H1 (cell line): ENCODE measurements around the gene PAK5. TPM values are rescaled to one million over a fixed set of nuclear protein-coding genes. Genes with fewer than 3 reads are reported as not detected.

Experiments
- CTCF ChIA-PET: fragments of 300-600 bp; sonication (Branson Sonifier 250); formaldehyde crosslinking; loops from one replicate; lab custom pipeline; 2021; ENCODE audit not compliant: partially characterized antibody; lab: Charles Lee
- POLR2A ChIA-PET: fragments of 300-600 bp; sonication (Branson Sonifier 250); formaldehyde crosslinking; loops from one replicate; lab custom pipeline; 2021; ENCODE audit warnings: inconsistent platforms; ENCODE audit not compliant: partially characterized antibody; lab: Charles Lee
- DNase-seq, 2 experiments: peaks; one replicate each; pipeline versions ENCODE4 v3.0.0 to v3.0.0-alpha.2; 2010 to 2022; ENCODE audit warnings: low spot score in 2 of 2, low read depth in 1 of 2, mixed read lengths in 1 of 2
- FAIRE-seq: peaks from 2 replicates; lab custom pipeline; 2011; peaks lifted over from hg19 to GRCh38; lab: Jason Lieb, UNC
- H2AFZ ChIP-seq: 2 replicates; pipeline ENCODE4 v1.8.1; 2012; ENCODE audit warnings: low read length, inconsistent platforms
- H2AK5ac ChIP-seq: 2 replicates; pipeline ENCODE4 v1.6.1; 2013; ENCODE audit warnings: low read depth, low read length
- H2BK120ac ChIP-seq: replicated peaks from 2 replicates; pipeline ENCODE3; 2013; ENCODE audit warnings: low read depth, low read length, inconsistent platforms
- H2BK12ac ChIP-seq: 2 replicates; pipeline ENCODE4 v1.6.1; 2013; ENCODE audit warnings: low read depth, low read length
- H2BK15ac ChIP-seq: 2 replicates; pipeline ENCODE4 v1.6.1; 2013; ENCODE audit warnings: low read length
- H2BK20ac ChIP-seq: 2 replicates; pipeline ENCODE4 v1.6.1; 2013; ENCODE audit warnings: low read length
- H2BK5ac ChIP-seq: 2 replicates; pipeline ENCODE4 v1.6.1; 2013; ENCODE audit warnings: low read depth, low read length
- H3K14ac ChIP-seq: 2 replicates; pipeline ENCODE4 v1.6.1; 2013; ENCODE audit warnings: inconsistent platforms; ENCODE audit not compliant: insufficient read length
- H3K18ac ChIP-seq: 2 replicates; pipeline ENCODE4 v1.6.1; 2013; ENCODE audit warnings: low read length; ENCODE audit errors: extremely low read depth
- H3K23ac ChIP-seq: 2 replicates; pipeline ENCODE4 v1.6.1; 2013; ENCODE audit warnings: inconsistent platforms; ENCODE audit not compliant: insufficient read length
- H3K23me2 ChIP-seq: 2 replicates; pipeline ENCODE4 v1.6.1; 2013; ENCODE audit warnings: low read depth, low read length
- H3K27ac ChIP-seq: 2 replicates; pipeline ENCODE4 v1.6.1; 2011; ENCODE audit warnings: low read depth, low read length, inconsistent platforms
- H3K27me3 ChIP-seq, 4 experiments: replicated peaks in 1 of 4; 1 replicate in 1 of 4; 2 replicates in 3 of 4; pipeline versions ENCODE4 v1.6.1 to v1.8.1; 2011 to 2013; ENCODE audit warnings: low read length in 3 of 4, mild to moderate bottlenecking in 3 of 4, inconsistent platforms in 2 of 4, mixed read lengths in 2 of 4, moderate library complexity in 1 of 4; ENCODE audit not compliant: control insufficient read depth in 3 of 4, insufficient read depth in 3 of 4; ENCODE audit errors: extremely low read depth in 1 of 4
- H3K36me3 ChIP-seq, 4 experiments: 2 replicates each; pipeline versions ENCODE4 v1.6.1 to v1.8.1; 2011 to 2013; ENCODE audit warnings: mild to moderate bottlenecking in 4 of 4, low read length in 3 of 4, moderate library complexity in 2 of 4, control low read depth in 1 of 4, inconsistent platforms in 1 of 4; ENCODE audit not compliant: insufficient read depth in 4 of 4, control insufficient read depth in 2 of 4
- H3K4ac ChIP-seq: replicated peaks from 2 replicates; pipeline ENCODE3; 2013; ENCODE audit warnings: low read length, low read depth, mixed read lengths, inconsistent platforms; ENCODE audit not compliant: insufficient read length
- H3K4me1 ChIP-seq, 4 experiments: replicated peaks in 1 of 4; 1 replicate in 1 of 4; 2 replicates in 3 of 4; pipeline versions ENCODE4 v1.6.1 to v1.8.1; 2011 to 2013; ENCODE audit warnings: low read length in 3 of 4, inconsistent platforms in 2 of 4, mixed read lengths in 1 of 4; ENCODE audit not compliant: insufficient read depth in 4 of 4, control insufficient read depth in 3 of 4
- H3K4me2 ChIP-seq, 2 experiments: 2 replicates each; pipeline versions ENCODE4 v1.6.1 to v1.8.1; 2011 to 2013; ENCODE audit warnings: low read depth in 2 of 2, low read length in 2 of 2, control low read depth in 1 of 2, inconsistent platforms in 1 of 2, mild to moderate bottlenecking in 1 of 2; ENCODE audit not compliant: insufficient read depth in 1 of 2
- H3K4me3 ChIP-seq, 4 experiments: fragments of 200-600, 300-600 bp in 1 of 4; sonication (generic), shearing (Covaris generic), sonication (Bioruptor Twin) in 1 of 4; 2 replicates each; pipeline versions ENCODE4 v1.5.1 to v1.8.1; 2011 to 2016; ENCODE audit warnings: low read length in 4 of 4, low read depth in 3 of 4, control low read depth in 2 of 4, inconsistent platforms in 2 of 4, mild to moderate bottlenecking in 2 of 4, mixed read lengths in 1 of 4, moderate library complexity in 1 of 4; ENCODE audit not compliant: insufficient read depth in 2 of 4; ENCODE audit errors: extremely low read depth in 1 of 4
- H3K56ac ChIP-seq: replicated peaks from 2 replicates; pipeline ENCODE3; 2013; ENCODE audit warnings: low read depth, mild to moderate bottlenecking, mixed read lengths, low read length, inconsistent platforms; ENCODE audit not compliant: insufficient read length
- H3K79me1 ChIP-seq: 2 replicates; pipeline ENCODE4 v1.6.1; 2013; ENCODE audit warnings: low read depth, low read length, control low read depth
- H3K79me2 ChIP-seq, 2 experiments: 2 replicates each; pipeline versions ENCODE4 v1.6.1 to v1.8.1; 2012 to 2013; ENCODE audit warnings: low read length in 2 of 2, mild to moderate bottlenecking in 2 of 2, inconsistent platforms in 1 of 2; ENCODE audit not compliant: insufficient read depth in 2 of 2, control insufficient read depth in 1 of 2
- H3K9ac ChIP-seq, 4 experiments: replicated peaks in 1 of 4; 1 replicate in 1 of 4; 2 replicates in 3 of 4; pipeline versions ENCODE4 v1.6.1 to v1.8.1; 2011 to 2013; ENCODE audit warnings: low read depth in 3 of 4, low read length in 3 of 4, control low read depth in 2 of 4, mild to moderate bottlenecking in 2 of 4, moderate library complexity in 2 of 4, inconsistent platforms in 1 of 4; ENCODE audit errors: extremely low read depth in 1 of 4
- H3K9me3 ChIP-seq, 2 experiments: 2 replicates each; pipeline versions ENCODE4 v1.6.1 to v1.8.1; 2012 to 2013; ENCODE audit warnings: mild to moderate bottlenecking in 2 of 2, moderate library complexity in 2 of 2, control low read depth in 1 of 2, inconsistent platforms in 1 of 2, low read depth in 1 of 2, low read length in 1 of 2, mixed read lengths in 1 of 2; ENCODE audit not compliant: insufficient read depth in 2 of 2
- H4K20me1 ChIP-seq, 2 experiments: replicated peaks in 1 of 2; 2 replicates each; pipeline versions ENCODE3 to v1.8.1; 2011 to 2013; ENCODE audit warnings: inconsistent platforms in 2 of 2, low read length in 2 of 2, mild to moderate bottlenecking in 1 of 2; ENCODE audit not compliant: insufficient read depth in 2 of 2, control insufficient read depth in 1 of 2
- H4K5ac ChIP-seq: 2 replicates; pipeline ENCODE4 v1.6.1; 2013; ENCODE audit warnings: low read length, low read depth, mixed read lengths, inconsistent platforms; ENCODE audit not compliant: insufficient read length
- H4K8ac ChIP-seq: 2 replicates; pipeline ENCODE4 v1.8.0; 2013; ENCODE audit warnings: mild to moderate bottlenecking, moderate library complexity, low read length, inconsistent platforms; ENCODE audit not compliant: insufficient read depth; ENCODE audit errors: extremely low read depth
- H4K91ac ChIP-seq: replicated peaks from 2 replicates; pipeline ENCODE3; 2013; ENCODE audit warnings: low read length, mixed read lengths, inconsistent platforms; ENCODE audit not compliant: insufficient read length
- EZH2 ChIP-seq: fragments of 200-600 bp; sonication (generic); IDR thresholded peaks from 2 replicates; pipeline ENCODE4 v1.7.1; 2012; ENCODE audit warnings: low read depth, mild to moderate bottlenecking, moderate library complexity, low read length, inconsistent platforms; ENCODE audit not compliant: severe bottlenecking
- POLR2AphosphoS5 ChIP-seq: IDR thresholded peaks from 2 replicates; pipeline ENCODE4 v1.6.1; 2011; ENCODE audit warnings: low read depth, low read length
- POU5F1 ChIP-seq: IDR thresholded peaks from 2 replicates; pipeline ENCODE4 v1.6.1; 2011; ENCODE audit warnings: low read depth, mild to moderate bottlenecking, low read length, moderate library complexity
- USF2 ChIP-seq: IDR thresholded peaks from 2 replicates; pipeline ENCODE4 v1.6.1; 2011; ENCODE audit warnings: low read length, improper control_type of control experiment
- WGBS, 2 experiments: shearing (Covaris generic) in 1 of 2; methylation state at CpG; one replicate each; pipeline versions ENCODE4 v1.1.6 to v1.1.7; 2013 to 2015; ENCODE audit warnings: low lambda C conversion rate in 2 of 2, mixed read lengths in 2 of 2, inconsistent platforms in 1 of 2, low coverage in 1 of 2, missing lambda C conversion rate in 1 of 2; ENCODE audit not compliant: insufficient replicate concordance in 2 of 2, insufficient coverage in 1 of 2, insufficient read length in 1 of 2; ENCODE audit errors: extremely low coverage in 1 of 2, missing lambda C conversion rate in 1 of 2; 5-methylcytosine and 5-hydroxymethylcytosine counted together
- polyA plus RNA-seq, 7 experiments: library from polyadenylated mRNA; depleted of rRNA in 3 of 7; stranded (reverse) in 5 of 7; unstranded in 2 of 7; fragments of >200 nt in 5 of 7; fragments of 200-250 nt in 2 of 7; gene quantifications; 1 replicate in 5 of 7; 2 replicates in 1 of 7; 4 replicates in 1 of 7; pipeline versions ENCODE4 v1.2.1 to v1.2.3, GENCODE V29; 2011 to 2013; ENCODE audit warnings: missing spikeins in 2 of 7, mixed read lengths in 2 of 7
- total RNA-seq: library from RNA; stranded (reverse); fragmentation: NEBNext Ultra II Directional; extraction: Animal tissue kit (Norgen Biotek cat#: 25700); gene quantifications from 2 replicates; pipeline ENCODE4 v1.2.1, GENCODE V29; 2021

Gene PAK5
- total and polyA plus RNA-seq, 2 of the 8 experiments (the other 6 are each of a cell fraction or from before 2014, with no cell fraction given): 0.54 to 0.80 TPM

- DNase-seq: no peak
- WGBS, 2 experiments: 90% methylated on average over 1 of the region's 1 CpG; no CpG with 5 or more reads in 1 of the 2 experiments
- TF ChIP-seq USF2: no peak
- no peak for TF ChIP-seq EZH2
- no peak for TF ChIP-seq POLR2AphosphoS5
- no peak for TF ChIP-seq POU5F1
Observed at GRCh38 chr20:9588706-9589105, 250.2 kb downstream of the PAK5 start.

More at GRCh38 chr20:9588706-9589105, 250.2 kb downstream of the PAK5 start:
- CTCF ChIA-PET: interaction anchor here (0.8 to 2.6 kb wide), 5 partner anchors 13 to 838 kb away, joined by 3 to 8 read pairs (median 3); no protein-coding TSS in a partner anchor
- no peaks in the 10 kb centered on the region for H3K4me1 ChIP-seq
- no peaks in the 10 kb centered on the region for H3K27me3 ChIP-seq
- H2BK5ac ChIP-seq: no peak overlapping the region
- no peaks in the 10 kb centered on the region for H4K20me1 ChIP-seq
- H3K36me3 ChIP-seq: no peaks in the 10 kb centered on the region
- no peaks in the 10 kb centered on the region for H3K79me2 ChIP-seq
- H2BK20ac ChIP-seq: no peak overlapping the region
- no peak overlapping the region for H2AFZ ChIP-seq
- no peak overlapping the region for H3K9ac ChIP-seq
- no peak overlapping the region for H3K23ac ChIP-seq
- no peak overlapping the region for H3K4me2 ChIP-seq
- no peak overlapping the region for H3K4ac ChIP-seq
- POLR2A ChIA-PET: no interaction called here
- no peak overlapping the region for H2BK120ac ChIP-seq
- H2BK12ac ChIP-seq: no peak overlapping the region
- H2BK15ac ChIP-seq: no peak overlapping the region
- H4K8ac ChIP-seq: no peak overlapping the region
- no peak overlapping the region for H4K5ac ChIP-seq
- H3K9me3 ChIP-seq: no peaks in the 10 kb centered on the region
- no peak overlapping the region for H3K56ac ChIP-seq
- H3K27ac ChIP-seq: no peak overlapping the region
- H3K4me3 ChIP-seq: no peak overlapping the region
- no peaks in the 10 kb centered on the region for H3K79me1 ChIP-seq
- no peak overlapping the region for H2AK5ac ChIP-seq
- FAIRE-seq: no peak
- H3K14ac ChIP-seq: no peak overlapping the region
- H4K91ac ChIP-seq: no peak overlapping the region
- no peak overlapping the region for H3K18ac ChIP-seq
- H3K23me2 ChIP-seq: no peaks in the 10 kb centered on the region
